Mucosa of gallbladder (tissue), 1 donor: ENCODE data around the gene ZNF775. TPM values are rescaled to one million over a fixed set of nuclear protein-coding genes. Genes with fewer than 3 reads are reported as not detected.

Source experiments
- DNase-seq: peaks from one replicate; pipeline ENCODE4 v3.0.0-alpha.2; 2020; ENCODE audit warnings: low spot score
- total RNA-seq: library from RNA; stranded (reverse); gene quantifications from one replicate; pipeline ENCODE4 v1.2.1, GENCODE V29; 2021
- donor health status: DM: no; HTN: no; CAD: no.

Gene ZNF775
- total RNA-seq, 1 donor from 2014 or later, result 9.4 TPM

GRCh38 chr7:150346922-150347321, 32.2 kb upstream of the ZNF775 start:
- no peak for DNase-seq

DNA sequence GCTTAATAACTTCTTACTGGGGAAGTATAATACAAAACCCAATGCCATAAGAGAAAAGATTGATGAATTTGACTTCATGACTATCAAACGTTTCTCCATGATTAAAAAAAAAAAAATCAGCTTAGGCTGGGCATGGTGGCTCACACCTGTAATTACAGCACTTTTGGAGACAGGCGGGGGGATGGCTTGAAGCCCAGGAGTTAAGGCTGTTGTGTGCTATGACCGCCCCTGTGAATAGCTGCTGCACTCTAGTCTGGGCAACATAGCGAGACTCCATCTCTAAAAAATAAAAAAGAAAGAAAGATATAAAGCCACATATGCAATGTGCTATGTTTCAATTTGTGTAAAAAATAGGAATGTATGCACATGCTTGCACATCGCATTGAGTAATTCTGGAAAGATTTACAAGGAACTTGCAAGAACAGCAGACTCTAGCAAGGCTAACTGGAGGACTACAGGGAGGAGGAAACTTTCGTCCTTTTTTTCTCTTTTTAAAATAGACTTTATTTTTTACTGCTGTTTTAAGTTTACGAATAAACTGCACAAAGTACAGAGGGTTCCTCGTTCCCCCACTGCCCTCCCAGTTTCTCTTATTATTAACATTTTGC, 27.4 kb upstream of the ZNF775 start:
- no peak for DNase-seq

DNA sequence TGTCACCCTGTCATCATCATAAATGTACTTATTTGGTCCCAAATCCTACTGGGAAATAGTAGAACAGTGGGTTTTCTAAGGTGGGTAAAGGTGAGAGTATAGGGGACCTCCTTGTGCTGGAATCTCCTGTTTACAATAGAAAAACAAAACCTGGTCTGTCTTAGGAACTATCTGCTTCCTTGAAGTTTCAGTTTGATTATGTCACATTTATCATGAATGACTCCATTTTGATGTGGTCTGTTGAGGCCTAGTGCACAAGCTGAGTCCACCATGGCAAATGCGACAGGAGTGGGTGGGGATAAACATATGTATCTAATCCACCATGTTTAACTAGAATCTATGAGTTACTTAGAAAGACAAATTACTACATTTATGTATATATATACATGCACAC, 23.5 kb upstream of the ZNF775 start:
- no peak for DNase-seq

- DNase-seq, result no peak
These were observed 22.7 kb upstream of the ZNF775 start for GRCh38 chr7:150356265-150356897.

- DNase-seq, result no peak
These were observed 21.9 kb upstream of the ZNF775 start for GRCh38 chr7:150357270-150357669.

- DNase-seq, result no peak
These were observed 21.2 kb upstream of the ZNF775 start for GRCh38 chr7:150357771-150358427.

DNA sequence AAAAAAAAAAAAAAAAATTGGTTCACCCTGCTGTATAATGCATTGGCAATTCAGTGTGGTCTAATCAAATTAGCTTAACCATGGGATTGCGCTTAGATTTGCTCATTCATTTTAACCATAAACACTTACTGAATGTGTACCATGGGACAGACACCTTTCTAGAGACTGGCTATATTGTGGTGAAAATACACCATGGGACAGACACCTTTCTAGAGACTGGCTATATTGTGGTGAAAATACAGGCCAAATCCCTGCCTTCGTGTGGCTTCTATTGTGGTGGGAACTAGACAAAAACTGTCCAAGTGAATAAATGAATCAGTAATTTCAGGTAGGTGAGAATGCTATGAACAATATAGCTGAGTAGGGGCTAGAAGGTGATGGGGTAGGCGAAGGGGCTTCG, 20.7 kb upstream of the ZNF775 start:
- no peak for DNase-seq

DNA sequence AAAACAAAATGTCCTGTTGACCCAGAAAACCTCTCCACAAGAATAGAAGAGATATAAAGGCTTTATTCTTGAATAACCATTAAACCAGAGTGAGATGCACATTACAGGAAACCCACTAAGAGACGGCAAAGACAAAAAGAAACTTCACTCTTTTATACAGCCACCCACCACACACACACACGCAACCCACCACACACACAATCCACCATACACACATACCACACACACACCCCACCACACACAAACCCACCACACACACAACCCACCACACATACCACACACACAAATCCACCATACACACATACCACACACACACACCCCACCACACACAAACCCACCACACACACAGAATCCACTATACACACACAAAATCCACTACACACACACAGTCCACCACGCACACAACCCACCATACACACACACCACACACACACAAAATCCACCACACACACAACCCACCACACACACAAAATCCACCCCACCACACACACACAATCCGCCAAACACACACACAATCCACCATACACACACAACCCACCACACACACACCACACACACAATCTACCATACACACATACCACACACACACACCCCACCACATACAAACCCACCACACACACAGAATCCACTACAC, 20.0 kb upstream of the ZNF775 start:
- no peak for DNase-seq

- no peak for DNase-seq
These were observed 19.3 kb upstream of the ZNF775 start for GRCh38 chr7:150359622-150360362.

DNA sequence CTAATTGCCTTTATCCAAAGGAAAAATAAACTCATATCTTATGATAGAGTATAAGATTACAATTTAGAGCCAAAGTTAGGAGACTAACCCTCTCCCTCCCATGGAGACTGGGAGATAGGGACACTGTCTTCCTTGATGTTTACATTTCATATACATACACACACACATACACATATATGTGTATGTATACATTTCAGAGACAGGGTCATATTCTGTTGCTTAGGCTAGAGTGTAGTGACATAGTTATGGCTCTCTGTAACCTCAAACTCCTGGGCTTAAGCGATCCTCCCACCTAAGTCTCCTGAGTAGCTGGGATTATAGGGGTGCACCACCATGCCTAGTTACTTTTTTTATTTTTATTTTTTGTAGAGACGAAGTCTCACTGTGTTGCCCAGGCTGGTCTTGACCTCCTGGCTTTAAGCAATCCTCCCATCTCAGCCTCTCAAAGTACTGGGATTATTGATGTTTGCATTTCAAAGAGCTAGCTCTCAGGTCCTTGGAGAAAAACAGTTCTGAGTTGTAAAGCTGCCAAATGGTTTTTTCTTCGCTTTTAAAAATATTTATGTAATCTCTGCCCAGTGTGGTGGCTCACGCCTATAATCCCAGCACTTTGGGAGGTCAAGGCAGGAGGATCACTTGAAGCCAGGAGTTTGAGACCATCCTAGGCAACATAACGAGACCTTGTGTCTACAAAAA, 18.6 kb upstream of the ZNF775 start:
- no peak for DNase-seq

DNA sequence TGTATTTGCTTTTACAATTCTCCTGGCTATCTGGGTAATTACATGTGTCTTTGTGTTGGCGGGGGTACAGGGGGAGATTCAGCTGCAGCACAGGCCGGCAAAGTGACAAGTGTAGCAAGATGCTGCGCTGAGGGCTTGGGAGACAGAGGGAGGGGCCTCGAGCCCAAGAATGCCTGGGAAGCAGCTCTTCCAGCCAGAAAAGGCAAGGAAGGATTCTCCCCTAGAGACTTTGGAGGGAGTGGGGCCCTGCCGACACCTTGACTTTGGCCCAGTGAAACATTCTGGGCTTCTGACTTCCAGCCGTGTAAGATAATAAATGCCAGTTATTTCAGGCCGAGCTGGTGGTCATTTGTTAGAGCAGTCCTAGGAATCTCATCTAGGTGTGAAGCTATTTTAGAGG, 17.7 kb upstream of the ZNF775 start:
- DNase-seq, result no peak

- DNase-seq, result no peak
These were observed 17.1 kb upstream of the ZNF775 start for GRCh38 chr7:150361807-150362621.

GRCh38 chr7:150363370-150363769, 15.8 kb upstream of the ZNF775 start:
- no peak for DNase-seq

GRCh38 chr7:150363872-150364271, 15.3 kb upstream of the ZNF775 start:
- DNase-seq, result no peak

- DNase-seq, result no peak
These were observed 13.9 kb upstream of the ZNF775 start for GRCh38 chr7:150365194-150365593.

DNA sequence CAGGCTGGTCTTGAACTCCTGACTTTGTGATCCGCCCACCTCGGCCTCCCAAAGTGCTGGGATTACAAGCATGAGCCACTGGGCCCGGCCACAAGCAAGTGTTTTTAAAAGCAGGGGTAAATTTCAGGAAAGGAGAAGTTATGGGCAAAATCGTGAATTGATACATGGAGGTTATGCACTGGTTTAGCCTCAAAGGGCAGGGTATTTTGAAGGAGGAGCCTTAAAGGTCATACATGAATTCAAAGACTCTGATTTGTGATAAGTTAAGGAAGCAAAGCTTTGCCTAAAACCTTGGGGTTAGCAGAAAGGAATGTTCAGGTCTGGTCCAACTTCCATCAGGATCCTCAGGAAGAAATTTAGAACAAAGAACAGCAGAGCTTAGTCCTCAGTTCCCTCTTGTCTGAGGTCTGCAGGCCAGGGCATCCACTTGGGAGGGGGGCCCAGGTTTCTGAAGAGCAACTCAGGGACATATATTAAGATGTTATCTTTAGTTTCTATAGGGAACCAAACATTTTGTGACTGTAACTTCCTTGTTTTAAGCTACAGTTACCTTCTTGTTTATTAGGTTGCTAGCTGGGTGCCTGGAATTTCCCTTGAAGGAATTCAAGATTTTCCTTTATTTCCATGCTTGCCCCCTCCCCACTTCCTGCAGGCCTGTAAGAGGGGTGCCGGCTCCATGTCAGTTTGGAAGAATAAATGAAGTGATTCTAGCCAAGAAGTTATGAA, 13.3 kb upstream of the ZNF775 start:
- DNase-seq, result no peak

DNA sequence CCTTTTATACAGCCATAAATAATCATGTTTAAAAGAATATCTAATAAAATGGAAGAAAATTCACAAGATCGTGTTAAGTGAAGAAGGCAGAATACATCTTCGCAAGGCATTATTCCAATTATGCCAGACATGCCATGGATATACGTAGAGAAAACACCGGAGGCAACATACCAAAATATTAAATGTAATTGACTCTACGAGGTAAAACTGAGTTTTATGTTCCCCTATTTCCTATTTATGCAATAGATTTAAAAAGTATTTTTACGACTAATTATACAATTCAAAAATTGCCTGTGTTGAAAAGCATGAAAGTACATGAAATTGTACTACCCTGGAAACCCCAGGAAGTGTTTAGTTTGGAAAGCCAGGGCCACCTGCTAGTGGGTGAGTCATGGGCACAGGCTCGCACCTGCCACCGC, 11.4 kb upstream of the ZNF775 start:
- DNase-seq, result no peak

DNA sequence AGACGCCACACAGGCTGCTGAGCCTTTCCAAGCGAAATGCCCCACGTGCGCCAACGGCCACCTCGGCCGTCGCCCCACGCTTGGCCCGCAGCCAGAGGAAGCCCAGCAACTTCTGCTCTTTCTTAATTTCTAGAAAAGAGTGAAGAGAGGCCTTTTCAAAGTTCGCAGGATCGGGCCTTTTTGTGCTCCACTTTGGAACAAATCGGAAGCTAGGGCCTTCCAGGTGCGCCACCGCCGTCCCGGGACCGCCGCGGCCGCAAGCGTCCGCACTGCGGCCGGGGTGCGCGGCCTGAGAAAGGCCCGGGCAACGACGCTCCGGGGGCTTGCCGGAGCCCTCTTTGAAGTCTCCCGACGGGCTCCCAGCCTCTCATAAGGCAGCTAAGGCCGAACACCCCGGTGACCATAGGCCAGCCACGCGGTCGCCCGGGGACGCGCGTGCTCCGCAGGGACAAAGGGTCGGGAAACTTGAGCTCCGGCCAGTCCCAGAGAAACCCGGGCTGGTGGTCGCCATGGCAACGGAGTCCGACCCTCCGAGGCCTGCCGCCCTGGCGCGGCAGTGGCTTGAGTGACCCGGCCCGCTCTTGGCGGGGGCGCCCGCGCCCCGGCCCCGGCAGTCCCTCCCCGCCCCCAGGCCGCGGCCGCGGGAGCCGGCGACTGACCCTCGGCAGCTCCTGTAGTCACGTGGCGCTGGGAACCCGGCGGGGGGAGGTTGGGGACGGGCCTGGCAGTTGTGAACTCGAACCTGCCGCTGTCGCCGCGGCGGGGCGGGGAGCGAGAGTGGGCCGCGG, 10.8 kb upstream of the ZNF775 start, which contains the start of gene REPIN1:
REPIN1 (plus strand) TSS at position 727 of the 788 bp plus-strand sequence. CDS start 890 bp downstream, outside the sequence.
- peak; percentile 92 for DNase-seq
